SH-SY5Y (cell line): Measurements from ENCODE around the gene GDF7.

Source experiments
- GATA2 ChIP-seq: IDR thresholded peaks from 2 replicates; pipeline ENCODE4 v1.6.1; 2011; ENCODE audit warnings: mild to moderate bottlenecking, low read depth, low read length
- GATA3 ChIP-seq: IDR thresholded peaks from 2 replicates; pipeline ENCODE4 v1.6.1; 2011; ENCODE audit warnings: low read depth, mild to moderate bottlenecking, low read length, moderate library complexity

DNA sequence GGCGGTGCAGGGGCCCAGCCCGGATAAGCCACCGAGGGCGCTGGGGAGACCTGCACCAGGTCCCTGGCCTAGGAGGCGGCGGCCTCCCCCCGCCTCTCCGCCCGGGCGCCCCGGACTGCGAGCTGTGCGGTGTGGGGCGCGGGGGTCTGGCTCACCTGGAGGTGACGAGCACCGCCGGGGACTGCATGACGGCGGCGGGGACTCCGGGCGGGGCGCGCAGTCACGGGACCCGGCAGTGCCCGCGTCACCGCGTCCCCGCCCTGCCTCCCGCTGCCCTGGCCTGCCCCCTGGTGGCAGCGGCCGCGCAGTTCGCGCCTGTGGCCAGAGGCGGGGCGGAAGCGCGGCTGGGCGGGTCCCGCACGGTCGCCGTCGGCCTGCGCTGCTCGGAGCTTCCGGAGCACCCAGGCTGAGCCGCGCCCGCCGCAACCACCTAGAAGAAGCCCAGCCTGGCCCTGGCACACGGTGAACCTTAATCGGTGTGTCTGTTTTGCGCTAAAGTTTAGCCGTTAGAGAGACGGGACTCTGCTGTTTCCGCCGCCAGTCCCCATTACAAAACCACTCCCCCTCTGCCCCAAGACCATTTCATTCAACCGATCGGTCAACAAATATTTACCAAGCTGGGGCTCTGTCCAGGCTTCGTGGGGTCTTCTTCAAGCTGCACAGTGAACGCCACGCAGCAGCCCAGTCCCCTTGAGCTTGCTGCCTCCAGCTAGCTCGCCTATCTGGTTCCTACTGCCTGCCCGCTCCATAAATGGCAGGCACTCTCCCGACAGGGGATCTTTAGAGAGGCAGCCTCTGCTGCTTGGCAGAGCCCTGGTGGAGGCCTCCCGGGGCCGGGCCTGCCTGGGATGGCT is 15.8 kb upstream of the GDF7 start, which contains the start of gene HS1BP3:
- no peak for TF ChIP-seq GATA3
- no peak for TF ChIP-seq GATA2
